Loucy (cell line): ENCODE data around the gene PPIL3.

Experiments used
- CTCF ChIP-seq: fragments of 200-600 bp; sonication (generic); conservative IDR thresholded peaks from 2 replicates; pipeline ENCODE4 v1.5.1; 2014; ENCODE audit warnings: mild to moderate bottlenecking, antibody characterized with exemption, low read length
- EZH2phosphoT487 ChIP-seq: fragments of 200-600 bp; IDR thresholded peaks from 2 replicates; pipeline ENCODE4 v1.6.1; 2018; ENCODE audit warnings: antibody characterized with exemption, mild to moderate bottlenecking, moderate library complexity, borderline replicate concordance

GRCh38 chr2:200864176-200865034 lies 24.5 kb downstream of the PPIL3 start, which contains the start of gene CLK1:
- TF ChIP-seq CTCF (no peak), EZH2phosphoT487 (no peak)
